Thoracic aorta (tissue), 2 donors: Measurements from ENCODE around the gene RNF217. TPM values are rescaled to one million over a fixed set of nuclear protein-coding genes. Genes with fewer than 3 reads are reported as not detected.
A peak's percentile ranks its signal among the peaks of the same experiment; 100 is the strongest.

Experiments
- ATAC-seq: fragments of 150-250 bp; one replicate; pipeline ENCODE4 v1.8.0; 2017; ENCODE audit warnings: low read depth; ENCODE audit not compliant: insufficient number of reproducible peaks, low FRiP score
- DNase-seq: peaks from one replicate; pipeline ENCODE4 v3.0.0-alpha.2; 2020; ENCODE audit warnings: low spot score
- H3K27ac ChIP-seq, 2 donors: fragments of 200-600 bp; sonication (generic); 1 replicate in 1 of 2; 2 replicates in 1 of 2; pipeline ENCODE4 v1.5.1; 2016; ENCODE audit warnings: mild to moderate bottlenecking in 2 of 2, moderate library complexity in 2 of 2
- H3K27me3 ChIP-seq: fragments of 200-600 bp; sonication (generic); replicated peaks from 2 replicates; pipeline ENCODE4 v1.6.0; 2016; ENCODE audit warnings: mild to moderate bottlenecking; ENCODE audit not compliant: insufficient read depth
- H3K36me3 ChIP-seq: fragments of 200-600 bp; sonication (generic); one replicate; pipeline ENCODE4 v1.5.1; 2016
- H3K4me1 ChIP-seq, 2 donors: fragments of 200-600 bp; sonication (generic); 1 replicate in 1 of 2; 2 replicates in 1 of 2; pipeline versions ENCODE4 v1.5.1 to v1.6.0; 2016; ENCODE audit warnings: low read depth in 2 of 2, mild to moderate bottlenecking in 1 of 2; ENCODE audit not compliant: control insufficient read depth in 1 of 2
- H3K4me3 ChIP-seq: fragments of 200-600 bp; sonication (generic); 2 replicates; pipeline ENCODE4 v1.5.1; 2016; ENCODE audit warnings: mild to moderate bottlenecking
- H3K9me3 ChIP-seq: fragments of 200-600 bp; sonication (generic); 2 replicates; pipeline ENCODE4 v1.5.1; 2016
- total RNA-seq, 2 donors: library from RNA; depleted of rRNA; stranded (reverse); fragments of >200 nt; gene quantifications; one replicate each; pipeline versions ENCODE4 v1.1.0 to v1.2.3, GENCODE V29; 2016
- TF ChIP-seq, protein P1 (sequence below): fragments of 200-600 bp; sonication (generic); IDR thresholded peaks from one replicate; pipeline ENCODE4 v1.5.1; 2019; ENCODE audit warnings: antibody characterized with exemption

The RNF217 gene
- total RNA-seq, 2 donors from 2014 or later, result 36.3 to 44.2 TPM

DNA sequence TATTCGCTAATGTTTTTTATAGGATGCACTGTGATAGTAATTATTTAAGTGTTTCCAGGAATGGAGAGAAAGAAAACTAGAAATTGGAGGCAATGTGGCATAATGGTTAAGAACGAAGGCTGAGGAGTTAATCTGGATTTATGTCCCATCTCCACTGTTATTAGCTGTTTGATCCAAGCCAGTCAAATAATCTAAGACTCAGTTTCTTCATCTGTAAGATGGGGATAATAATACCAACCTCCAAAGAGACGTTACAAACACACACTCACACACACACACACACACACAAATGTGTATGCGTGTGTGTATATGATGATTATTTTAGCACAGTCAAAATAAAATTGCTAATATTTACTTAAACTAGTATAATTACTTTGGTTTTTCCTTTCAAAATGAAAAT, 154.5 kb downstream of the RNF217 start:
- Histone ChIP-seq H3K4me1 (no peaks in the 10 kb centered on the region), H3K4me3 (no peak overlapping the region), H3K27me3 (no peaks in the 10 kb centered on the region), H3K9me3 (peaks cover 3% of the 10 kb centered on the region), H3K36me3 (no peaks in the 10 kb centered on the region), H3K27ac (no peak overlapping the region)
- TF ChIP-seq, protein P1, sequence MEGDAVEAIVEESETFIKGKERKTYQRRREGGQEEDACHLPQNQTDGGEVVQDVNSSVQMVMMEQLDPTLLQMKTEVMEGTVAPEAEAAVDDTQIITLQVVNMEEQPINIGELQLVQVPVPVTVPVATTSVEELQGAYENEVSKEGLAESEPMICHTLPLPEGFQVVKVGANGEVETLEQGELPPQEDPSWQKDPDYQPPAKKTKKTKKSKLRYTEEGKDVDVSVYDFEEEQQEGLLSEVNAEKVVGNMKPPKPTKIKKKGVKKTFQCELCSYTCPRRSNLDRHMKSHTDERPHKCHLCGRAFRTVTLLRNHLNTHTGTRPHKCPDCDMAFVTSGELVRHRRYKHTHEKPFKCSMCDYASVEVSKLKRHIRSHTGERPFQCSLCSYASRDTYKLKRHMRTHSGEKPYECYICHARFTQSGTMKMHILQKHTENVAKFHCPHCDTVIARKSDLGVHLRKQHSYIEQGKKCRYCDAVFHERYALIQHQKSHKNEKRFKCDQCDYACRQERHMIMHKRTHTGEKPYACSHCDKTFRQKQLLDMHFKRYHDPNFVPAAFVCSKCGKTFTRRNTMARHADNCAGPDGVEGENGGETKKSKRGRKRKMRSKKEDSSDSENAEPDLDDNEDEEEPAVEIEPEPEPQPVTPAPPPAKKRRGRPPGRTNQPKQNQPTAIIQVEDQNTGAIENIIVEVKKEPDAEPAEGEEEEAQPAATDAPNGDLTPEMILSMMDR, result no peak
- DNase-seq (no peak), ATAC-seq (no peak)

DNA sequence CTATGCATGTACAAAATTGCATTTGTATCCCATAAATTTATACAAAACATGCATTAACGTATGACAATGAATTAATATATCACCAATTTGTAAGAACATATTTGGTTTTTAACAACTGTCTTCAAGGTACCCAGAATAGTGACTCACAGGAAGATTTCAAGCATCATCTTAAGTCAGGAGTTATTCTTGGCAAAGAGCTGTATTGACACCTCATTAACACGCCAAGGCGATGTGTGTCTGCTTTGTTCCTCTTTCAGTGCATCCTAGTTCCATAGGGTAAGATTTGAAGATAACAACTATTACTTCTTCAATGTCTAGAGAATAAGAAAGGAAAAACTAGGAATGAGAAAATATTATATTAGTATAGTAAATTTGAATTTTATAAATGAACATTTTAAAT, 155.6 kb downstream of the RNF217 start:
- ATAC-seq (no peak), DNase-seq (no peak)
- Histone ChIP-seq H3K27me3 (no peaks in the 10 kb centered on the region), H3K36me3 (no peaks in the 10 kb centered on the region), H3K4me3 (no peak overlapping the region), H3K9me3 (no peaks in the 10 kb centered on the region), H3K27ac (no peak overlapping the region), H3K4me1 (peaks cover 0 to 4% of the 10 kb centered on the region in 2 donors)
- TF ChIP-seq, protein P1, result no peak

DNA sequence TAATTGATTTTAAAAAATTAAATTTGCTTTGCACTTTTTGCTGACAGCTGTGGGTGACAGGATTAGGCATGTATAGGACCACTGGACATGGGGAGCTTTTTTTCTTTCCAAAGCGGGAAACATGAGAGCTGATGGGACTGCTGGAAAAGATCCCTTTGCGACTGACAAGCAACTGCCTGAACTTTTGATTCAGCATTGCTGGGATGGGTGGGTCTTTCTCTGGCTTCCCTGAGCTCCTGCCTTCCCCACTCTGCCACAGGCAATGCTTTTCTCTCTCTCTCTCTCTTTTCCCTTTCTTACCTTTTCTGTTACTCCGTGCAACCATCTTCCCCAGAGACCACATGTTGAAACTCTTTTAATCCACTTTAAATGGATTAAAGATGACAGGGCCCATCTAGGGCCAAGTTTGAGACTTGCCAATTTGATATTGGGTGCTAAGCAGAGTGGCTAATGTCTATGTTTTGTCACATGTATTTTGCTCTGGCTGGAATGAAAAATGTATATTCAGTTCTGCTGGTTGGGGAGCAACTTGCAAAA, 157.9 kb downstream of the RNF217 start:
- H3K9me3 ChIP-seq, result no peaks in the 10 kb centered on the region
- no peaks in the 10 kb centered on the region for H3K27me3 ChIP-seq
- TF ChIP-seq, protein P1, result no peak
- peaks cover 0 to 16% of the 10 kb centered on the region in 2 donors for H3K4me1 ChIP-seq
- no peak overlapping the region for H3K27ac ChIP-seq
- no peaks in the 10 kb centered on the region for H3K36me3 ChIP-seq
- DNase-seq (no peak), ATAC-seq (no peak)
- no peak overlapping the region for H3K4me3 ChIP-seq

DNA sequence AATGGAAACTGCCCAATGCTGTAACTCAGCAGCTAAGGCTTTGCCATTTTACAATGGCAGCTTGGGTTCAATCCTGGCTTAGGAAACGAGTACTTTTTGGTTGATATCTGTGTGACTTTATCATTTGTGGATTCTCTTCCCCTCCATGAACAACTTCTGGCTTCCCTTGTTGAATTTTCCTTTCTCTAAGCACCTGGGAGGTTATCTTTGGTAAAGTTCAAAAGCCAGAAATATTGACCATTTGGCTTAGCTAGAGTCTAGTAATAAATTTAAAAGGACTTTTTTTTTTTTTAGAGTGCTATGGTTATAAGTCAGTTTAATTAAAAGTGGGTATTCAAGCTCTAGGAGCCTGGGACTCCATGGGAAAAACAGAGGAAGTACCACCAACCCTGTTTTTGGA, 159.7 kb downstream of the RNF217 start:
- DNase-seq (no peak), ATAC-seq (no peak)
- Histone ChIP-seq H3K9me3 (no peaks in the 10 kb centered on the region), H3K36me3 (no peaks in the 10 kb centered on the region), H3K27ac (no peak overlapping the region), H3K4me1 (peaks cover 0 to 16% of the 10 kb centered on the region in 2 donors), H3K27me3 (no peaks in the 10 kb centered on the region), H3K4me3 (no peak overlapping the region)
- TF ChIP-seq, protein P1, result no peak

DNA sequence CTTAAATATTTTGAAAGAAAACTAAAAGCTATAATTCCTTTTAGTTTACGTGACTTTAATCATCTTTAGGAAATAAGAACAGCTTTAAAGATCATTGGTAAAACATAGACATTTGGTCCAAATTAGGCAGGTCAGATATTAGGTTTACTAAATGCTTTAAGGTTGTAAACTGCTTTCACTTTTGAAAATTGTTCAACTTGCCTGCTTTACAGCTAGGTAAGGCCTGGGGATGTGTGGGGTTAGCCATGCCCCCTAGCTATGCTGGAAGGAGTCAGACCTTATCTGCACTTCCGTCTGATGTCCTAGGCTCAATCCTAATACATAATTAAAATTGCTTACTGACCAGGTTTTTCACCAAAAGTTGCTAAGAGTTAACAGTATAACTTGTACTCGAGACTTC, 160.8 kb downstream of the RNF217 start:
- H3K27ac ChIP-seq, result no peak overlapping the region
- peak overlapping the region; percentile 47 for H3K4me3 ChIP-seq
- no peaks in the 10 kb centered on the region for H3K27me3 ChIP-seq
- TF ChIP-seq, protein P1, result no peak
- ATAC-seq (no peak), DNase-seq (no peak)
- H3K4me1 ChIP-seq, result peaks cover 0 to 16% of the 10 kb centered on the region in 2 donors
- H3K36me3 ChIP-seq, result no peaks in the 10 kb centered on the region
- no peaks in the 10 kb centered on the region for H3K9me3 ChIP-seq
